Medulla oblongata (tissue), 1 donor: ENCODE data around the gene HOXA7.
A peak's percentile ranks its signal among the peaks of the same experiment; 100 is the strongest.

Source experiments
- DNase-seq: peaks from one replicate; pipeline ENCODE4 v3.0.0-alpha.2; 2015; ENCODE audit errors: extremely low spot score

The HOXA7 gene

DNA sequence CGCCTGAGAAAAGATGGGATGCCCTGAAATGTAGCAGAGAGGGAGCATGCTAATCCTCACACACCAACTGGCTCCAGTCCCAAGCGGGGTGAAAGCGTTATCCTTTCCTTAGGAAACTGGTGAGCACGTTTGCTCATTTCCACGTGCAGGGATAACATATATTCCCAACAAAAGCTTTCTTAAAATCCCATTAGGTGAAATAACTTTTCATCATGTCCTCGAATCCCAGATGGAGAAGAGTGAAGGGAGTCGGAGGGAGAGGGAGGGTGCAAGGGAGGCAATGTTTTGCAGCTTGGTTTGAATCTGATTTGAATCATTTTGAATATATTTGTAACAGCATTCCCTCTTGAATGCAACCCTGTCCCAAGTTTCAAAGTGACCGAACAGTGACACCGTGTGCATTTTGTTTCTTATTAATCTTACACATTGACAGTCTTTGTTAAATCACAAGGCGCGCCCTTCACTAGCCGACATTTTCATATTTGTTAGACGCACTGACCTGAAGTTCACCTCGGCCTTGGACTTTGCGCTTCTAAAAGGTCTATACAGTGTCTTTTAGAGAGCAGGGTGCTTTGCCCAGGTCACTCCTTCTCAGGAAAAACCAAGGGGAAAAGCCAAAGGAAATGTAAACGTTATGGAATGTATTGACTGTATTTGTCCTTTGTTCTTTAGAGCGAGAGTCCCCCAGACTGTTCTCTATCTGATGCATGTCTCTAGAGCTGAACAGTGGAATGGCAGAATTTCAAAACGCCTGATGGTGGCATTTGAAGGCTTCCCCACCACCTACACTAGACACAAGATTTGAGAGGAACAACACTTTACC is 22.9 kb downstream of the HOXA7 start:
- DNase-seq: no peak

GRCh38 chr7:27132978-27133377 is 23.5 kb downstream of the HOXA7 start:
- no peak for DNase-seq

- no peak for DNase-seq
Measured at GRCh38 chr7:27132214-27132613, 24.3 kb downstream of the HOXA7 start.

DNA sequence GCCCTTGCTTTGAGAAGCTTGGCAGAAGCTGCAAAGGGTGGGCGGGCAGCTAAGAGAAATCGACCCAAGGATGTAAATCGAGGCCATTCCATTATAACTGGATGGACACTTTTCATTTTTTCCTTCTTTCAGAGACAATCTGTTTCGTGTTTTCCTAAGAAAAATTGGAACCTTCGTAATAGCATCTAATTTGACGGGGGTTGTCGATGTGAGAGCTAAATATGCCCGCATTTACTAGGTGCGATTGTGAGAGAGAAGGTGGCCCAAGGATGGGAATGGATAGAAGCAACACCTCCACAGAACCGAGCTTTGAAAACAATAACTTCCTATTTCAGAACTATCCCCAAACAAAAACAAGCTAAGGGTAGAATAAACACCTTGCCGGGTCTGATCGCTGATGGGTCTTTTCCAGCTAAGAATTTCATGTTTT is 25.1 kb downstream of the HOXA7 start:
- no peak for DNase-seq

GRCh38 chr7:27130540-27131389 is 25.7 kb downstream of the HOXA7 start, which contains the start of gene HOXA4:
HOXA4 (minus strand) TSS chr7:27130757; CDS start chr7:27130733, 24 bp downstream.
- DNase-seq: peak; percentile 94

GRCh38 chr7:27129729-27130539 is 26.5 kb downstream of the HOXA7 start:
- DNase-seq: no peak

DNA sequence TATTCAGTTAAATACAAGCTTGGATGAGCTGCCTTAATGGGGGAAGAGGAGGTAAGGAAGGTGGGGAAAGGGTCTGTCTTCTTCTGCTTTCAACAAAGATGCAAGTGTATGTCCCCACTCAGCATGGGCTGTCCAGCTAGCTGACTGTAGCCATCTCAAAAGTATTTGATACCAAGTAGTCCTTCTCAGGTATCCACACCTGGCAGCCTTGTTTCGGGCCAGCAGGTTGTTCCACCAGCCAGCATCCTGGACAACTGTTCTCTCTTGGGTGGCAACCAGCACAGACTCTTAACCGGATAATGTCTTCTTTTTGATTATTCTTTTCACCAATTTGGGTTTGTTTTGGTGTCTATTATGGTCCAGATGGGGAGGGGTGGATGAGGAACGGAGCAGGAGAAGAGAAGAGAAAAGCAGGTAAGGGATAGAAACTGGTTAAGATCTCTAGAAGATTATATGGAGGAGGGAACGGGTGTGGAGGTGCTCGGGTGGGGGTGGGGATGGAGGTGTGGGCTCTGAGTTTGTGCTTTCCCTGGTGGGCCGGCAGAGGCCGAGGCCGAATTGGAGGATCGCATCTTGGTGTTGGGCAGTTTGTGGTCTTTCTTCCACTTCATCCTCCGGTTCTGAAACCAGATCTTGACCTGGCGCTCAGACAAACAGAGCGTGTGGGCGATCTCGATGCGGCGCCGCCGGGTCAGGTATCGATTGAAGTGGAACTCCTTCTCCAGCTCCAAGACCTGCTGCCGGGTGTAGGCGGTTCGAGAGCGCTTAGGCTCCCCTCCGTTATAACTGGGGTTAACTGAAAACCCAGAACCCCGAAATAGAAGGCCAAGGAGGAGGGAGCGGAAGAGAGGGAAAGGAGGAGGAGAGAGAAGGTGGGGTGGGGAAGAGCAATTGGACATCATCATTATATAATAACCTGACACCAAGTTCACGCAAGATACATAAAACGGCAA is 27.4 kb downstream of the HOXA7 start:
- no peak for DNase-seq

DNA sequence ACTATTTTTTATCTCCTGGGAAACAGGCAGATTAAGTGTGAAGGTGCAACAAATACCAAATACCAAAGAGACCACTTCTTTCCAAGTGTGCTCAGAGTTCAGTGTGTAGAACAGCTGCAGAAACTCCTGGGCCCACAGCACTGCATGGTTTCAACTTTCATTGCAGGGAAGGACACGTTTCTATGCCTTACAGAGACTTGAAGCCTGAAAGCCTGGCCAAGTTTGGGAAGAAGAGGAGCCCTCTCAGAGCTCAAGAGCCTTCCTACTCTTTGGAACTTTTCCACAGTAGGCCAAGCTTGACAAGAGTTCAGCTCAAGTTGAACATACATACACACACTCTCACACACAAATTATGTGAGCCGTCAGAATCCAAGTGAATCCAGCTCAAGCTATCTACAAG is 28.4 kb downstream of the HOXA7 start:
- peak; percentile 35 for DNase-seq

- DNase-seq: no peak
Measured at GRCh38 chr7:27126596-27127327, 29.7 kb downstream of the HOXA7 start.

GRCh38 chr7:27125986-27126394 is 30.5 kb downstream of the HOXA7 start:
- no peak for DNase-seq

- no peak for DNase-seq
Measured at GRCh38 chr7:27124902-27125689, 31.4 kb downstream of the HOXA7 start.

GRCh38 chr7:27124096-27124901 is 32.2 kb downstream of the HOXA7 start:
- DNase-seq: no peak

DNA sequence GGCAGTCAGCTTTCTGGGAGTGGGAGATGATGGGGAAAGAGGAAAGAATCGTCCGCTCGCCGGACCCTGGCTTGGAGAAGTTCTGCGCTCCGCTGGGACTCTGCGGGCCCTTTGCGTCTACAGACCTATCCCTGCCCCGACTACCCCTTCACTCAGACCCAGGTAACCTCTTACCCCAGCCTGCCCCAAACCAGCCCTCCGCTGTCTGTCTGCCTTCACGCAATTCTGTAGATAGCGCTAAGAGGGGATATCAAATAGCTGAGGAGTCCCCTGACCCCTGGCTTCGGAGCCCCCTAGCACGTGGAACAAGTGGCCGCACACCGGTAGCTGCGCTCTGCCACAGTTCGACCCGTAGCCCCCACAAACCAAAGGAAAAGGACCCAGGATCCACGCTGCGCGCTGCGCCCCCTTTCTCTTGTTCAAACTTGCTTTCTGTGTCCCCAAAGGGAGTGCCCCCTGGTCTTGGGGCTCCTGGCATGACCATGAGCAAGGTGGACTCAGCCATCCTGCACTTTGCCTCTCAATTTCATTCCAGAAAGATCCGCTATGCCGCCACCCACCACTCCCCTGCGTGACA is 32.9 kb downstream of the HOXA7 start:
- no peak for DNase-seq

- peak; percentile 74 for DNase-seq
Measured at GRCh38 chr7:27123007-27123476, 33.4 kb downstream of the HOXA7 start.

DNA sequence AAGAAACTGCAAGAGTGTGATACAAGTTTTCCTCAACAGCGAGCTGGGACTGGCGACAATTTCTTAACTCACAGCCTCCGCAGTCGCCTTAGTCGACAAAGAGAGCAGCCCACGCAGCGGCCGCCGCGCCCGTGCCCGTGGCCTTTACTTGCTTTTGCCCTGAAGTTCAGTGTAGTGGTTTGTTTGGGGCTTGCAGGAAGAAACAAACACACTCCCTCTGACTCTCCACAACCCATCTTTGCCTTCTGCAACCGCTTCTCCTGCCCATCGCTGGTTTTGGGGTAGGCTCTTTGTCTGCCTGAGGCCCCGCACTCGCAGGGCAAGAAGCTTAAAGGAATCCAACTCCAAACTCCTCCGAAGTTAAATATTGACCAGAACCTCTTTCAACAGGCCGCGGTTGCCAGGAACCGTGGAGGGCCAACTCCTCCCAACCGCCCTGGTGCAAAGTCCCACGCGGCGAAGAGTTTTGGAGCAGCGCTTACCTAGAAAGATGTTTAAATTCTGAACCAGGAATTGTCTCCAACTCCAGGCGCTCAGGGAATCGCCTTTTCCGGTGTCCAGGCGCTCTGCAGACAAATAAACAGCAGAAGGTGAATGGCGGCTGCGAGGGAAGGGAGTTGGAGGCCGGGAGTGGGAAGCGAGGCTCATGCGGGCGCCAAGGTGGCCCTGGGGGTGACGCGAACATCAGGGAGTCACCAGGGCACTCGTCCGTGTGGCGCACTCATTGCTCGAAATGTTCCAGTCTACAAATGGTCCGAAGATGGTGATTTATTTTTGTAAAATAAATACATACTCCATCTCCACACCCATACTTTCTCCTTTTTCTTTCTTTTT is 34.2 kb downstream of the HOXA7 start:
- DNase-seq: no peak

- DNase-seq: no peak
Measured at GRCh38 chr7:27121684-27122076, 34.8 kb downstream of the HOXA7 start.

GRCh38 chr7:27119412-27119911 is 37.0 kb downstream of the HOXA7 start:
- no peak for DNase-seq
